ENCODE data around the gene HK1. TPM values are rescaled to one million over a fixed set of nuclear protein-coding genes. Genes with fewer than 3 reads are reported as not detected.

The HK1 gene
- total RNA-seq, 1 experiment from 2014 or later, result 219 TPM

GRCh38 chr10:69331161-69331560, 52.9 kb downstream of the HK1 start (continued):
- TF ChIP-seq ZNF281 (CRISPR knock-in tag; IDR thresholded peaks at IDR 0.05) (no peak), GRHL2 (CRISPR knock-in tag; IDR thresholded peaks at IDR 0.05; ENCODE audit: insufficient replicate concordance, severe bottlenecking) (no peak), FOXJ3 (CRISPR knock-in tag; IDR thresholded peaks at IDR 0.05; ENCODE audit: borderline replicate concordance) (no peak), HMGXB4 (CRISPR knock-in tag; IDR thresholded peaks at IDR 0.05) (no peak), E2F1 (CRISPR knock-in tag; IDR thresholded peaks at IDR 0.05) (no peak), E2F4 (CRISPR knock-in tag; IDR thresholded peaks at IDR 0.05; ENCODE audit: borderline replicate concordance, low read depth) (no peak)

- H3K4me1 Mint-ChIP-seq, result peaks cover 99% of the 10 kb centered on the region
- H3K36me3 Mint-ChIP-seq, result peaks cover 4% of the 10 kb centered on the region; the same call in 1 of the 2 replicates
- H3K27me3 Mint-ChIP-seq (ENCODE audit: low read depth), result no peaks in the 10 kb centered on the region
- no peak overlapping the region for H3K4me3 Mint-ChIP-seq
- peak overlapping the region; percentile 93 for H3K27ac Mint-ChIP-seq
- ChIA-PET CTCF (interaction anchor here (1.0 to 3.5 kb wide), 10 partner anchors 11 to 60 kb away, joined by 3 to 13 read pairs (median 6); no protein-coding TSS in a partner anchor), POLR2A (interaction anchor here (1.3 kb wide), 1 partner anchor 58 kb away, joined by 3 read pairs; no protein-coding TSS in a partner anchor)
- ATAC-seq (no peak), DNase-seq (ENCODE audit: low spot score) (no peak)
- no peaks in the 10 kb centered on the region for H3K9me3 Mint-ChIP-seq
- TF ChIP-seq EMX1 (CRISPR knock-in tag; IDR thresholded peaks at IDR 0.05) (no peak), GTF2I (CRISPR knock-in tag; conservative IDR thresholded peaks at IDR 0.05) (no peak), ZBTB43 (CRISPR knock-in tag; IDR thresholded peaks at IDR 0.05) (no peak), FOXP4 (CRISPR knock-in tag; IDR thresholded peaks at IDR 0.05) (no peak), MLX (CRISPR knock-in tag; IDR thresholded peaks at IDR 0.05) (no peak), ZNF532 (CRISPR knock-in tag; IDR thresholded peaks at IDR 0.05; ENCODE audit: borderline replicate concordance) (no peak), ZNF281 (CRISPR knock-in tag; IDR thresholded peaks at IDR 0.05) (no peak), NR2C2 (CRISPR knock-in tag; IDR thresholded peaks at IDR 0.05) (no peak), ZNF263 (CRISPR knock-in tag; IDR thresholded peaks at IDR 0.05; ENCODE audit: low read depth) (no peak)
Observed at GRCh38 chr10:69332278-69333010, 54.1 kb downstream of the HK1 start.
